GM12873 (cell line): ENCODE measurements around the gene MTR.

ENCODE experiments used
- TF ChIP-seq, protein P1 (sequence below): IDR thresholded peaks from 2 replicates; pipeline ENCODE4 v1.5.1; 2012; ENCODE audit warnings: low read depth, mild to moderate bottlenecking, moderate library complexity, low read length, control low read depth; ENCODE audit not compliant: insufficient read depth; ENCODE audit errors: missing control alignments

MTR gene

DNA sequence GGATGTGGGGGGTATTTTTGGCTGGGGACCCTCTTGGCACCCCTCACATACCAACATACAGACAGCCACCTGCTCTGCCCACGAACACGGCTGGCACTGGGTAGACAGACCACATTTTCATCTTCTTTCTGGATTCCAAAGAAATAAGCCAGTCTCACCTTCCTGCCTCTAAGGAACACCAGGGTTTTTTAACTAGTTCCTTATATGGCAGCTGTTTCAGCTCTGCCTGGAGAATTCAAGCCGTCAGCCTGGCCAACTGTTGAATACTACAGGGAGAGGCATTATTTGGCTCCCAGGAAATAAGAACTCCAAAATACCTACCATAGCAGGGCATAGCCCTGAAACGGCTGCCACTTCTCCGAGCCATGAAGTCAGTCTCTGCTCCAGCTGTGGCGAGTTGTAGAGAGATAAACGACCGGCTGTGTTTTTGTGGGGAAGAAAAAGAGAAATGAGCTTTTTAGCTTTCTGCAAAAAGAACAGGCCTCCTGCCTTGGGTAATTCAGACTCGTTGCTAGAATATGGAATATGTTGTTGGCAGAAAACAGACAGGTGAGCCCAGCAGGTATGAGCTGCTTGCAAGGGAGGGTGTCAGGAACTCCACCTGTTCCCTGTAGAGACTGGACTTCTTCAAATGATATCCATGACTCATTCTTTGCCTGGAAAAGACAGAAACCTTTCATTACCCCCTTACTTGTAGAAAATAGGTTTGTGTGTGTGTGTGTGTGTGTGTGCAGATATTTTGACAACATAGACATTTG, 157.3 kb downstream of the MTR start:
- TF ChIP-seq, protein P1, sequence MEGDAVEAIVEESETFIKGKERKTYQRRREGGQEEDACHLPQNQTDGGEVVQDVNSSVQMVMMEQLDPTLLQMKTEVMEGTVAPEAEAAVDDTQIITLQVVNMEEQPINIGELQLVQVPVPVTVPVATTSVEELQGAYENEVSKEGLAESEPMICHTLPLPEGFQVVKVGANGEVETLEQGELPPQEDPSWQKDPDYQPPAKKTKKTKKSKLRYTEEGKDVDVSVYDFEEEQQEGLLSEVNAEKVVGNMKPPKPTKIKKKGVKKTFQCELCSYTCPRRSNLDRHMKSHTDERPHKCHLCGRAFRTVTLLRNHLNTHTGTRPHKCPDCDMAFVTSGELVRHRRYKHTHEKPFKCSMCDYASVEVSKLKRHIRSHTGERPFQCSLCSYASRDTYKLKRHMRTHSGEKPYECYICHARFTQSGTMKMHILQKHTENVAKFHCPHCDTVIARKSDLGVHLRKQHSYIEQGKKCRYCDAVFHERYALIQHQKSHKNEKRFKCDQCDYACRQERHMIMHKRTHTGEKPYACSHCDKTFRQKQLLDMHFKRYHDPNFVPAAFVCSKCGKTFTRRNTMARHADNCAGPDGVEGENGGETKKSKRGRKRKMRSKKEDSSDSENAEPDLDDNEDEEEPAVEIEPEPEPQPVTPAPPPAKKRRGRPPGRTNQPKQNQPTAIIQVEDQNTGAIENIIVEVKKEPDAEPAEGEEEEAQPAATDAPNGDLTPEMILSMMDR: no peak

DNA sequence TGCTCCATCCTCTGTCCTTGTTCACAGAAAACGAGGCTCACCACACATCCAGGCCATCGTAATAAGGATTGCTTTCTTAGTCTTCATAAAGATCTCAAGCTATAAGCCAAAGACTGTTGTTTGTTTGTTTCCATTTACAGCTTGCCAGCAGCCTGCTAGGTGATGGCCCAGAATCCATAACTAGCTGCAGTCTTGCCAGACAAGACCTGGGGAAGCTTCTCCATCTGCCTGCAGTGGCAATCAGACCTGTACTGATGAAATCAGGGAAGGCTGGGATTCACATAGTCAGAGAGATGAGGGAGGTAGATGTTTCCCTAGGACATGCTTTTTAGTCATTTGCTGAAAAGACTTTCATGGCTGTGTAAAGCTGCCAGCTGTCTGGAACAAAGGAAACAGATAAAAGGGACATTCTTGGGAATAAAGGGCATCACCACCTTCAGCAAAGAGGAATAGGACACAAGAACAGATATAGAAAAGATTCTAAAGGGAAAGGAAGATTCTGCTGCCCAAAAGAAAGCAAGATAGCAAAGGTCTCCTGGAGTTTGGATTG, 158.1 kb downstream of the MTR start:
- TF ChIP-seq, protein P1: no peak
